Left cardiac atrium (tissue), 4 donors: ENCODE data around the gene SERPINF2. TPM values are rescaled to one million over a fixed set of nuclear protein-coding genes. Genes with fewer than 3 reads are reported as not detected.
A peak's percentile ranks its signal among the peaks of the same experiment; 100 is the strongest.
"Not testable (repeated sequence)": the region's sequence is repeated elsewhere in the genome, so short reads cannot be mapped to it uniquely, and the experiment has no call there.

Experiments used
- ATAC-seq, 2 donors: fragments of 200-7000 bp; cut with Tn5 transposase; one replicate each; pipeline ENCODE4 v1.9.1; 2020; ENCODE audit warnings: mild to moderate bottlenecking in 2 of 2, moderate library complexity in 2 of 2
- DNase-seq: peaks from one replicate; pipeline ENCODE4 v3.0.0-alpha.2; 2020
- intact Hi-C, 2 donors: fragments of 100-400 bp; cut with DNase I; formaldehyde crosslinking; loops; one replicate each; pipeline versions ENCODE4 v1.14.1 to v1.15.1; 2022 to 2023
- total RNA-seq, 2 donors: library from RNA; stranded (reverse); fragmentation: NEBNext Ultra II Directional; extraction: Animal tissue kit (Norgen Biotek cat#: 25700); gene quantifications; one replicate each; pipeline ENCODE4 v1.2.1, GENCODE V29; 2021
- donor health status: DM: no; HTN: yes; CAD: no.
- donor health status: DM: no; HTN: yes; CAD: no; lungs with severe emphysema.
- donor health status: DM: yes; HTN: yes; CAD: no.
- donor health status: Dilated cardiomyopathy.

The SERPINF2 gene
- total RNA-seq, 2 donors from 2014 or later, result 4.2 to 4.9 TPM

GRCh38 chr17:1753767-1754429, 11.2 kb downstream of the SERPINF2 start:
- DNase-seq (no peak), ATAC-seq (no peak)
- intact Hi-C loops, result no loop called here

- no peak for DNase-seq
- intact Hi-C loops, result no loop called here
- ATAC-seq, result no peak
Measured at GRCh38 chr17:1754430-1755112, 11.9 kb downstream of the SERPINF2 start.

- intact Hi-C loops, result no loop called here
- ATAC-seq (peak in 1 of 2 donors; percentile 42), DNase-seq (no peak)
Measured at GRCh38 chr17:1755252-1755826, 12.7 kb downstream of the SERPINF2 start.

DNA sequence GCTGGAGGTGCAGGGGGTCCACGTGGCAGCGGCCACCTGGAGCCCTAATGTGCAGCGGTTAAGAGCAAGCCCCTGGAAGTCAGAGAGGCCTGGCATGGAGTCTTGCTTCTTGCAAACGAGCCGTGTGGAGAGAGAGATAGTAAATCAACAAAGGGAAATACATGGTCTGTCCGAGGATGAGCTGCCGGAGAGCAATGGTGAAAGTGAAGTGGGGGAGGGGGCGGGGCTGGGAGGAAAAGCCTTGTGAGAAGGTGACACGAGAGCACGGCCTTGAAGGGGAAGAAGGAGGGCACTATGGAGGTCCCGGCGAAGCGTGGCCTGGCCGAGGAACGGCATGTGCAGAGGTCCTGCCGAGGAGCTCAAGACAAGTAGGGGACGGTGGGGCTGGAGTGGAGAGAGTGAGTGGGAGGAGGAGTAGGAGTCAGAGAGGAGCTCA, 13.2 kb downstream of the SERPINF2 start:
- no peak for DNase-seq
- ATAC-seq, result no peak
- intact Hi-C loops, result no loop called here

DNA sequence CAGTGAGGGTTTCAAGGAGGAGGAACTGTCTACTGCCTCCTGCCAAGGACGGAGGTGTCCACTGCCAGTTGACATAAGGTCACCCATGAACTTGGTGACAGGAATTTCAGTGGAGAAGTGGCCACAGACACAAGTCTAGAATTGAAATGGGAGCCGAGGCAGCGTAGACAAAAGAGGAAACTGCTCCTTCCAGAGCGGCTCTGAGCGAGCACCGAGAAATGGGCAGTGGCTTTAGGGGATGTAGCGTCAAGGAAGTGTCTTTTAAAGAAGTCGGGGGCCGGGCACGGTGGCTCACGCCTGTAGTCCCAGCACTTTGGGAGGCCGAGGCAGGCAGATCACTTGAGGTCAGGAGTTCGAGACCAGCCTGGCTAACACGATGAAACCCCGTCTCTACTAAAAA, 16.1 kb downstream of the SERPINF2 start:
- DNase-seq (no peak), ATAC-seq (no peak)
- intact Hi-C loops, result no loop called here

- intact Hi-C loops, result no loop called here
- DNase-seq (no peak), ATAC-seq (no peak)
Measured at GRCh38 chr17:1759529-1759928, 16.9 kb downstream of the SERPINF2 start.

- DNase-seq (peak; percentile 72), ATAC-seq (peak; percentile 45 to 81)
- intact Hi-C loops, result no loop called here
Measured at GRCh38 chr17:1762233-1762900, 19.7 kb downstream of the SERPINF2 start.

- ATAC-seq, result peak; percentile 47 to 56
- DNase-seq, result peak; percentile 66
- intact Hi-C loops, result no loop called here
Measured at GRCh38 chr17:1762901-1763898, 20.5 kb downstream of the SERPINF2 start.

- ATAC-seq (peak; percentile 60 to 75), DNase-seq (peak; percentile 86)
- intact Hi-C loops, result no loop called here
Measured at GRCh38 chr17:1764284-1764683, 21.6 kb downstream of the SERPINF2 start.

- DNase-seq, intact Hi-C loops, ATAC-seq: not testable (repeated sequence)
Measured at GRCh38 chr17:1764705-1765104, 22.0 kb downstream of the SERPINF2 start.

DNA sequence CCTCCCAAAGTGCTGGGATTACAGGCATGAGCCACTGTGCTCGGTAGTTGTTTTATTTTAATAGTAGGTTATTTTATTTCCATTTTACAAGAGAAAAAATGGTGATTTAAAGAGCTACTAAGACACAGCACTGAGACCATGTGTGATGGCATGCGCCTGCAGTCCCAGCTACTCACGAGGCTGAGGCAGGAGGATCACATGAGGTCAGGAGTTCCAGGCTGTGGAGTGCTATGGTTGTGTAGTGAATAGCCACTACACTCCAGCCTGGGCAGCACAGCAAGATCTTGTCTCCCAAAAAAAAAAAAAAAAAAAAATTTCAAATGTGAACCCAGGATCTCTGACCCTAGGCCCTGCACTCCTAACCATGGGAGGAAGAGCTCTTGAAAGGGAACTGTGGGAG, 22.9 kb downstream of the SERPINF2 start:
- ATAC-seq (no peak), DNase-seq (no peak)
- intact Hi-C loops, result no loop called here

DNA sequence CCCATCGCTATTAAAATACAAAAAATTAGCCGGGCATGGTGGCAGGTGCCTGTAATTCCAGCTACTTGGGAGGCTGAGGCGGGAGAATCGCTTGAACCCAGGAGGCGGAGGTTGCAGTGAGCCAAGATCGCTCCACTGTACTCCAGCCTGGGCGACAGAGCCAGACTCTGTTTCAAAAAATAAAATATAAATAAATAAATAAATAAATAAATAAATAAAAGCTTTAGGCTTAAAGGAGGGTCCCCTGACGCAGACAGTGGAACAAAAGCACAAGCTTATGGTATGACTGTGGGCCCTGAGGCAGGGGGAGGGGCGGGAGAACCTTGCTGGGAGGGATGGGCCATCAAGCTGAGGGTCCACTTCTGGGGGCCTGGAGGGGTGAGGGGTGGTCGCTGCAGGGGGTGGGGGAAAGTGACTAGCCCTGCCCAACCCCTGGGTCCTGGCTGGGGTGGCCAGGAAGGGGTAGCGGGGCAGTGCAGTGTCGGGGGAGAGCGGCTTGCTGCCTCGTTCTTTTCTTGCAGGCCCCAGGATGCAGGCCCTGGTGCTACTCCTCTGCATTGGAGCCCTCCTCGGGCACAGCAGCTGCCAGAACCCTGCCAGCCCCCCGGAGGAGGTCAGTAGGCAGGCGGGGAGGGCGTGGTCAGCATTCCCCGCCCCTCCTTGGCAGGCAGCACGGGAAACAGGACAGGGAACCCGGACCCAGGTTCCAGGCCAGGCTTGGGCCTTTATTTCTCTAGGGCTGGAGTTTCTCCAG, 23.9 kb downstream of the SERPINF2 start:
- DNase-seq (peak; percentile 79), ATAC-seq (no peak)
- intact Hi-C loops, result no loop called here

GRCh38 chr17:1767358-1767757, 24.7 kb downstream of the SERPINF2 start:
- DNase-seq, result no peak
- no peak for ATAC-seq
- intact Hi-C loops, result no loop called here

DNA sequence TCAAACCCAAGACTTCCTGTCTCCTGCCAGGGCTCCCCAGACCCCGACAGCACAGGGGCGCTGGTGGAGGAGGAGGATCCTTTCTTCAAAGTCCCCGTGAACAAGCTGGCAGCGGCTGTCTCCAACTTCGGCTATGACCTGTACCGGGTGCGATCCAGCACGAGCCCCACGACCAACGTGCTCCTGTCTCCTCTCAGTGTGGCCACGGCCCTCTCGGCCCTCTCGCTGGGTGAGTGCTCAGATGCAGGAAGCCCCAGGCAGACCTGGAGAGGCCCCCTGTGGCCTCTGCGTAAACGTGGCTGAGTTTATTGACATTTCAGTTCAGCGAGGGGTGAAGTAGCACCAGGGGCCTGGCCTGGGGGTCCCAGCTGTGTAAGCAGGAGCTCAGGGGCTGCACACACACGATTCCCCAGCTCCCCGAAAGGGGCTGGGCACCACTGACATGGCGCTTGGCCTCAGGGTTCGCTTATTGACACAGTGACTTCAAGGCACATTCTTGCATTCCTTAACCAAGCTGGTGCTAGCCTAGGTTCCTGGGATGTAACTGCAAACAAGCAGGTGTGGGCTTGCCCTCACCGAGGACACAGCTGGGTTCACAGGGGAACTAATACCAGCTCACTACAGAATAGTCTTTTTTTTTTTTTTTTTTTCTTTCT, 27.3 kb downstream of the SERPINF2 start:
- DNase-seq (no peak), ATAC-seq (no peak)
- intact Hi-C loops, result no loop called here

- intact Hi-C loops, DNase-seq: not testable (repeated sequence)
- peak; percentile 51 to 64 for ATAC-seq
Measured at GRCh38 chr17:1773000-1773695, 30.5 kb downstream of the SERPINF2 start.

- DNase-seq, result peak; percentile 63
- ATAC-seq, result peak; percentile 24 to 60
- intact Hi-C loops, result no loop called here
Measured at GRCh38 chr17:1773696-1774181, 31.1 kb downstream of the SERPINF2 start.
